GM18511 (cell line): Measurements from ENCODE around the gene DLGAP4.
"Not testable (repeated sequence)": the region's sequence is repeated elsewhere in the genome, so short reads cannot be mapped to it uniquely, and the experiment has no call there.

Experiments
- ATAC-seq: cut with Tn5 transposase; IDR thresholded peaks from one replicate; pipeline ENCODE4 v1.9.1; 2021; ENCODE audit warnings: mild to moderate bottlenecking, moderate library complexity; ENCODE audit not compliant: unreplicated experiment

The DLGAP4 gene

GRCh38 chr20:36467076-36467999, 161.2 kb downstream of the DLGAP4 start:
- no peak for ATAC-seq

- ATAC-seq, result no peak
These were observed 162.2 kb downstream of the DLGAP4 start for GRCh38 chr20:36468149-36469000.

- ATAC-seq, result no peak
These were observed 163.8 kb downstream of the DLGAP4 start for GRCh38 chr20:36469973-36470372.

GRCh38 chr20:36471885-36472636, 165.9 kb downstream of the DLGAP4 start:
- no peak for ATAC-seq

GRCh38 chr20:36472637-36473090, 166.5 kb downstream of the DLGAP4 start:
- ATAC-seq, result no peak

DNA sequence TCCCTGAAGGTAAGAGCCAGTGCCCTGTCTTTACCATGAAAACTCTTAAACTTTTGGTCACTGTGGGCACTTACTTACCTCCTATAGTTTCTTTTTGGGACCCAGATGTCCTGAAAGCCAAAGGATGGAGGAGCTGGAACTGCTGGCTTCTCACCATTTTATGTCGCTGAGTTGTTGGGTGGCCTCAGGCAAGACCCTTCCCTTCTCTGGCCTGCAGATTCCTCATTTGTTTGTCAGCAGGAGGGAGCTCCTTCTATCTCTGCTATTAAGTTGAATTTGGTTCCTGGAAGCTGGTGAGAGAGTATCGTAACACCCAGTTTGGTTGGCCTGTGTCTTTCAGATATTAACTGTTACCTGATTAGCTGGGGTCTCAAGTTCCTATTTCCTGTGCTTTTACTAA, 167.0 kb downstream of the DLGAP4 start:
- ATAC-seq, result no peak

- no peak for ATAC-seq
These were observed 168.4 kb downstream of the DLGAP4 start for GRCh38 chr20:36474563-36474962.

GRCh38 chr20:36475054-36475453, 168.9 kb downstream of the DLGAP4 start:
- ATAC-seq, result not testable (repeated sequence)

GRCh38 chr20:36477475-36477874, 171.3 kb downstream of the DLGAP4 start:
- no peak for ATAC-seq

GRCh38 chr20:36478137-36478905, 172.2 kb downstream of the DLGAP4 start:
- ATAC-seq, result no peak

GRCh38 chr20:36479938-36480337, 173.8 kb downstream of the DLGAP4 start:
- ATAC-seq, result no peak

GRCh38 chr20:36480456-36481048, 174.4 kb downstream of the DLGAP4 start:
- no peak for ATAC-seq

- no peak for ATAC-seq
These were observed 175.4 kb downstream of the DLGAP4 start for GRCh38 chr20:36481380-36482043.

DNA sequence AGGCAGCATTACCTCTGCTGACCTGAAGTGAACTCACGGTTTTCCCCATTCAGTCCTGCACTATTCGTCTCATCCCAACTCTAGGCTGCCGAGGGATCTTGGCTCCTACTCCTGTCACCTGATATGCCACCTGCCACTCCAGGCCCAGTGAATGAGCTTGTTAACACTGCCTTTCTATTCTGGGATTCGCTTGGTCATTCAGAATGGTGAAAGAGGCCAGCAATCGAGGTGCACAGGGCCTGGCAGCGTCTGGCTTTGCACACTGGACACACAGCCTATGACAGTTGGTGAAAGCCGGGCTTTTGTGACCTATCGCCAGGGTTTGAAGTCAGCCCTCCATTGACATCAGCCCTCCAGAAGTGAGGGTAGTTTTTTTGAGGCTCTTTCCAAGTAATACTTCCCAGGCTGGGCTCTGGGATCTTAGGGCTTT, 175.9 kb downstream of the DLGAP4 start:
- no peak for ATAC-seq

- no peak for ATAC-seq
These were observed 177.2 kb downstream of the DLGAP4 start for GRCh38 chr20:36483209-36483918.

DNA sequence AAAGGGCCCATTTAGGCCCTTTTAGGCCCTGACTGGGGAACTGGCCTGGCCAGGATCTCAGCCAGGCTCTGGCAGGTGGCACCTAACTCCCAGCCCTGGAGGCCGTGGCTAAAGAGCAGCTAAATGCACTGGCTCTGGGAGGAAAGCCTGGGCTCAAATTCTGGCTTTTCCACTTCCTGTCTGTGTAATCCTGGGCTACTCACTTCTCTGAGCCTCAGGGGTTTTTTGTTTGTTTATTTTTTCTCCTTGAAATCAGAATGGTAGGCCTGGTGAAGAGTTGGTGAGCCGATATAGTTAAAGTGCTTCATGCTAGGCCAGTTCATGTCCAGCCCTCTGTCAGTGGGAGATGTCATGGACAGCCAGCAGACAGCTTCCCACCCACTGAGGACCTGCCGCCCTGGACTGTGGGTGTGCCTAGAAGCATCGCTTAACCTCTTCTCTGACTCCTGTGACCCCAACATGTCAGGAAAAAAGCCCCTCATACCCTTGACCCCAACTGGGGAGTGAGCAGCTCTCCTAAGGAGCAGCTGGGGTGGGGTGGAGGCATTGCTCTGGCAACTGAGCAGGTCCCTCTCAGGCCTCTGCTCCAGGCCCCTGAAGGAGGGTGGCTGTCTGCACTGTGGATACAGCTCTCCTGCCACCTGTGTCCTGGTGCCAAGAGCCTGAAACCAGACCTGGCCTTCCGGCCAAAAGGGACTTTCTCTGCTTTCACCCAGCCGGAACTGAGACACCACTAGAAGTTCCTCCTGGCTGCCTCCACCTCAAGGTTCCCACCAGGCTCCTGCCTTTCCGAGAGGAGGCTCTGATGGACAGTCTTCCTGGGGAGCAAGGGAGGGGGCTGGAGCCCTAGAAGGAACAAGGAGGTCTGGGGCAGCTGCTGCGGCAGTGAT, 178.0 kb downstream of the DLGAP4 start:
- no peak for ATAC-seq

DNA sequence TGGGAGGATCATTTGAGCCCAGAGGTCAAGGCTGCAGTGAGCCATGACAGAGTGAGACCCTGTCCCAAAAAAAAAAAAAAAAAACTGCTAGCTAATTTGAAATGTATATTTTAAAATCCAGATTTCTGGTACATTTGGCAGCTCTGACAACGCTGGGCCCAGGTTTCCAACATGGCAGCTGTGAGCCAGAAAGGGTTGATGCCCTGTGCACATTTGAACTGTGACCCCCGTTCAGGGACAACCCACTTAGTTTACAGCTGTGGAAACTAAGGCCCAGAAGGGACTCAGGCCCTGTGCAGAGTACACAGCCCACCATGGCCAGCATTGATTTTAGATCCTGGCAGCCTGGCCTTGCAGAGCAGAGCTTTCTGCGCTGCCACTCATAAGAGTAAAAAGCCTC, 179.1 kb downstream of the DLGAP4 start:
- no peak for ATAC-seq

- no peak for ATAC-seq
These were observed 180.9 kb downstream of the DLGAP4 start for GRCh38 chr20:36487069-36487468.
